Measurements from ENCODE around the gene GALM. TPM values are rescaled to one million over a fixed set of nuclear protein-coding genes. Genes with fewer than 3 reads are reported as not detected.

Gene GALM
- total and polyA plus RNA-seq, 10 of the 15 experiments (the other 5 are each of a cell fraction or from before 2014, with no cell fraction given), result 1.1 to 4.0 (median 1.7) TPM

GRCh38 chr2:38685116-38685735 is 19.3 kb downstream of the GALM start (continued):
- no peak for TF ChIP-seq TAF1 (IDR thresholded peaks at IDR 0.05; ENCODE audit: borderline replicate concordance, low read depth, low read length)
- TF ChIP-seq MYC (IDR thresholded peaks at IDR 0.05; ENCODE audit: insufficient read depth, insufficient read length, insufficient replicate concordance, low read length, severe bottlenecking), result no peak
- TF ChIP-seq MXI1 (IDR thresholded peaks at IDR 0.05; ENCODE audit: low read depth, low read length), result no peak

DNA sequence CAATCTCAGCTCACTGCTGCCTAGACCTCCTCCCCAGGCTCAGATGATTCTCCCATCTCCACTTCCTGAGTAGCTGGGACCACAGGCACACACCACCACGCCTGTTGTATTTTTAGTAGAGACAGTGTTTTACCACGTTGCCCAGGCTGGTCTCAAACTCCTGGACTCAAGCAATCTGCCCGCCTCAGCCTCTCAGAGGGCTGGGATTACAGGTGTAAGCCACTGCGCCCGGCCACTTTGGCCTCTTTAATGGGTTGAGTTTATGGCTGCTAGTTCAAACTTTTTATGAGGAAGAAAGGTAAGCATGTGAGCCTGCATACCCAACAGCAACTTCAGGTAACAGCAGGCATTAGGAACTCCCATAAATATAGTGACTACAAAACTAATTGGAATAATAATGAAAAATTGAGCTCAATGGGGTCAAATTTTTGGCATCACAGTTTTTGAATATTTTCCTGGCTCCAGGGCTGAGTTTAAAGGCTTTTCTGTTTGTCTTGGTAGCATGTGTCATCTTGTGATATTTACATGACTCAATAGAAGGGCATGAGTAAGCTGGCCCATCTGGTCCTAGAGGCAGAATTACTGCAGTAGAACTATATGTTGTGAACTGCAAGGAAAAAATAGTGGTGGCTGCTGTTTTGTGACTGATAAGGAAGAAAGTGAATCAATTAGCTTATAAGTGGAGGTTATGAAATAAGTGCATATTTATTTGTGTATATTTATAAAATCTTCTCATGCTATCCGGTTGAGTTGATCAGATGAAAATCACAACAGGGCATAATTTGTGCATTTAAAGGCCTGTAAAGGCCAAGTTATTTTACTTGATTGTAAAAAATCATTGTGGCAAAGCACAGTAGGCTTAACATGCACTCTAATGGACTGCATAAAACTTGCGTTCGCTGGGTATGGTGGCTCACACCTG is 24.8 kb downstream of the GALM start:
- intact Hi-C loops (cut with micrococcal nuclease; ENCODE audit: unreplicated experiment), result no loop called here

More for the DNA sequence above, 24.8 kb downstream of the GALM start:
- TF ChIP-seq ETV6 (conservative IDR thresholded peaks at IDR 0.05 in 1 of 2, IDR thresholded peaks at IDR 0.05 in 1 of 2; ENCODE audit: borderline replicate concordance in 1 of 2, low read depth in 1 of 2) (0 out of 4 replicates have a peak, but pooled peaks of 1 of the 2 experiments have one; percentile 43), SREBF2 (IDR thresholded peaks at IDR 0.05; ENCODE audit: low read length) (no peak)
- H3K9me3 ChIP-seq (replicated peaks; ENCODE audit: control insufficient read depth, insufficient read depth, low read length), result no peaks in the 10 kb centered on the region
- no peaks in the 10 kb centered on the region for H3K4me1 ChIP-seq (ENCODE audit: control insufficient read depth, insufficient read depth, low read length)
- ChIA-PET POLR2A (interaction anchor here (1.0 to 1.2 kb wide), 2 partner anchors 9 to 18 kb away, joined by 3 to 4 read pairs; no protein-coding TSS in a partner anchor), RAD21 (ENCODE audit: unreplicated experiment) (no interaction called here), SMC1A (ENCODE audit: uncharacterized antibody, unreplicated experiment) (interaction anchor here (1.5 kb wide), 1 partner anchor 86 kb away, joined by 6 read pairs; no protein-coding TSS in a partner anchor), CTCF (interaction anchor here (1.9 kb wide), 1 partner anchor 87 kb away, joined by 6 read pairs; no protein-coding TSS in a partner anchor)
- WGBS (ENCODE audit: insufficient coverage, insufficient replicate concordance, low lambda C conversion rate, missing lambda C conversion rate), result 68% methylated on average over 8 of the region's 8 CpGs
- H3K4me2 ChIP-seq (ENCODE audit: control insufficient read depth, insufficient read depth), result no peak overlapping the region
- ATAC-seq, result no peak
- H3K79me2 ChIP-seq (ENCODE audit: control insufficient read depth, insufficient read depth, low read length), result no peaks in the 10 kb centered on the region
- DNase-seq (ENCODE audit: low read depth, low spot score), result no peak
- no peak overlapping the region for H3K27ac ChIP-seq (ENCODE audit: control insufficient read depth, insufficient read depth)
- no peaks in the 10 kb centered on the region for H4K20me1 ChIP-seq (ENCODE audit: control insufficient read depth, insufficient read depth)
- no peaks in the 10 kb centered on the region for H3K27me3 ChIP-seq (replicated peaks in 1 of 2; ENCODE audit: control insufficient read depth in 2 of 2, insufficient read depth in 2 of 2, low read length in 1 of 2)
- no peaks in the 10 kb centered on the region for H3K36me3 ChIP-seq (ENCODE audit: control insufficient read depth in 2 of 2, insufficient read depth in 2 of 2, low read length in 1 of 2)
- in situ Hi-C loops (cut with MboI), result no loop called here
- H3K4me3 ChIP-seq, result no peak overlapping the region
- no peak overlapping the region for H2AFZ ChIP-seq (ENCODE audit: control insufficient read depth, low read depth, low read length)
- BruUV-seq (replicated peaks), result no TSS peak
- FAIRE-seq, result no peak
- no peak overlapping the region for H3K9ac ChIP-seq (ENCODE audit: control insufficient read depth, insufficient read depth, low read length)
